ENCODE measurements around the gene NONO.
"Not testable (repeated sequence)": the region's sequence is repeated elsewhere in the genome, so short reads cannot be mapped to it uniquely, and the experiment has no call there.

Gene NONO

DNA sequence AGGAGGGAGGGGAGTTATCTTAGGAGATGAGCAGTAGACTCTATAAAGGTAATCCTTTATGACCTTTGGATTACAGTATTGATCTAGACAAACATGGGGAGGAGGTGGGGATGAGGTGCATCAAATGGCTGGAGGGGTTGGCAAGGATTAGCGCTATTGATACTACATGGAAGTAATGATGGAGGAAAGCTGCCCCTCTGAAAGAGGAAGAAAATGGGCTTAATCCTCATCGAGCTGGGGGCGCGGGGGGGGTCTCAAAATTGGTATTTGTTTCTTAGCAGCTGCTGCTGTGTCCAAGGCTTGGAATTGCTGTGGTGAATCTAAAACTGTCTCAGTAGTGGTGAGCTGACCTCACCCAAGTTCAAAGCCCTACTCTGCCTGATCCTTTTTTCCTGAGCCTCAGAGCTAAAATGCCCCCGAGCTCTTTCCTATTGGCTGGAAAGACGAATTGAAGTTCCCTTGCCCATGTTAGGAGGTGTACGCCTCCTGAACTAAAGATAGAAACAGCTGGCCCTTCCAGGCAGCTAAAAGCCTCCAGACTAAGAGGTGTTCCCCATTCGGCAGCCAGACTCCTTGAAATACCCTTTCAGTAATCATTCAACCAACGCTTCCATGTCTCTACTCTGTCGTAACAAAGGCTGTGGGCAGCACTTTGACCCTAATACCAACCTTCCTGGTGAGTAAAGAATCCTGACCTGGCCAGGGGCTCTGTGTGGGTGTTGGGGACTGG, 17.9 kb downstream of the NONO start, which contains the start of gene ITGB1BP2:
Gene ITGB1BP2, plus strand, starts transcription at position 556 of the 730 bp plus-strand sequence. Its CDS starts 57 bp downstream, at position 613.
- no peak within 1 kb of the TSS for H3K4me3 ChIP-seq (ENCODE audit: low read length)
- no peak for TF ChIP-seq ZNF274 (IDR thresholded peaks at IDR 0.05; ENCODE audit: low read depth, low read length)

DNA sequence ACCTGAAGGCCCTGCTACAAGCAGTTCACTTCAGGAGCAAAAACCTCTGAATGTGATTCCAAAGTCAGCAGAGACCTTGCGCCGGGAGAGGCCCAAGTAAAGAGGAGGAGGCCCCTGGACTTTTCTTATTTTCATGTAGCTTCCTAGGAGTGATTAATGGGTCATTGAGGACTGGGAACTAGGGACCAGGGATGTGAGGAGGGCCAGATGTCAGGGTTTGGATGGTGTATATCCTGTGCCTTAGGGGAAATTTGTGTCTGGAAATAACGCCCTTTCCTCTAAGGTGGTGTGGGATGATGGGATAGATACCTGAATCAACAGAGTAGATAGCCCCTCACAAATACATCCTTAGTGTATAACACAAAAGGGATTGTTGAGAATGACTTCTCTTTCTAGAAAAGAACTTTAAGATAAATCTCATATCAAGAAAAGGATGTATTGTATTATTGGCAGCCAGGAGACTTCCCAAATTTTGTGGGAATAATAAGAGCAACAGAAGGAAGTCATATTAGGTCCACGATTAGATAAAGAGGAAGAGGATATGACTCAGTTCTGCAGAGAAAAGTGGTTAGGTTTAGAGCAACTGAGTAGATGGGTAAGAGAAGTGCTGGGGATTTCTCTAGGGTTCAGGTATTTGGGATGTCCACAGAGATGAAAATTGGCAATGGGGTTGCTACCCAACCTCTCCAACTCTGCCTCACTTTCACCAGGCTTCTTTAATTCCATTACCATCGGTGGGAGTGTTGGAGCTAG, 19.2 kb downstream of the NONO start:
- H3K4me3 ChIP-seq (ENCODE audit: low read length): no peak overlapping the region
- no peak for TF ChIP-seq ZNF274 (IDR thresholded peaks at IDR 0.05; ENCODE audit: low read depth, low read length)

DNA sequence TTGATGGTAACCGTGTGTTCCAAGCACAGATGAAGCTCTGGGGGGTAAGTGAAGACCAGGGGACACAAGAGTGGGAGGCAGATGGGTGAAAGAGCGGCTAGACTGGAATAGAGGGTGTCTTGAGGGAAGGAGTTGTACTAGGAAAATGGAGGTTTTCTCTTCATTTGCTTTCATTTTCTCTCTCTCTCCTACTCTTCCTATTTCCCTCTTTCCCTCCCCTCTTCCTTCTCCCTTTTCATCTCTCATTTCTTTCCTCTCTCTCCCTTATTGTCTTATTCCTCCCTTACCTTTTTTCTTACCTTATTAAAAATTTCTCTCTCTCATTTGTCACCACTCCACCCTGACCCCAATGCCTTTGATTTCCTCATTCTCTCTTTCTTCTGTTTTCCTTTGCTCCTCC, 21.1 kb downstream of the NONO start:
- no peak overlapping the region for H3K4me3 ChIP-seq (ENCODE audit: low read length)
- TF ChIP-seq ZNF274 (IDR thresholded peaks at IDR 0.05; ENCODE audit: low read depth, low read length): no peak

DNA sequence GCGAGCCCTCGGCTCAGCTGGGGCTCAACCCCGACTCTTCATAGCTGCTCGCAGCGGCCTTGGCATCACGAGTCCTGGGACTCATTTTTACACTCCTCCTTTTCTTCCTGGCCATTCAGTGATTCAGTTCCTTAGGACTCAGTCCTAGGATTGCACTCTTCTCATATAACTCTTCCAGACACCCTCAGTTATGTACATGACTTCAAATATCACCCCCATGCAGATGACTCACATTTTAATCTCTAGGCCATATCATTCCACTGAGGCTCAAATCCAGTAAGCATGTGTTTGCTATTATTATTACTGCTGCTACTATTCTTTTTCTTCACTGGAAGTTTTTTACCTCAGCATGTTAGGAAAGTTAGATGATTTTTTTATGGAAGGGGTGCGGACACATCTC, 32.5 kb downstream of the NONO start:
- no peak for TF ChIP-seq ZNF274 (IDR thresholded peaks at IDR 0.05; ENCODE audit: low read depth, low read length)
- H3K4me3 ChIP-seq (ENCODE audit: low read length): no peak overlapping the region

DNA sequence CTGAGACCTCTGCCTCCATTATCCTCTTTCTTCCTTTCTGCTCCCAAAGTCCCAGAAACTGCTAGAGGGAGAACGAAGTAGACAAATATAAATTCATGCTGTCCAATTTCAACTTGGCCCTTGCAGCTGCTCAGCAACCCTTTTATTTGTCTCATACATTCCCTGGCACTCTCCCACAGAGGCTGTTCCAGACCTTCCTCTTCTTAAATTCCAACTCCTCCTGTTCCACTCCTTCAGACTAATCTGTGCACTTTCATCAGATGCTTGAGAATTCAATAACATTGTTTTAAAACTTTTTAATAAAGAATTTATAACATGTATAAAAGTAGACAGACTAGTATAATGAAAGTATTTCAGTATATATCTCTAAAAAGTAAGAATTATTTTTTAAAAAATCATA, 33.5 kb downstream of the NONO start:
- not testable (repeated sequence) for H3K4me3 ChIP-seq (ENCODE audit: low read length)

DNA sequence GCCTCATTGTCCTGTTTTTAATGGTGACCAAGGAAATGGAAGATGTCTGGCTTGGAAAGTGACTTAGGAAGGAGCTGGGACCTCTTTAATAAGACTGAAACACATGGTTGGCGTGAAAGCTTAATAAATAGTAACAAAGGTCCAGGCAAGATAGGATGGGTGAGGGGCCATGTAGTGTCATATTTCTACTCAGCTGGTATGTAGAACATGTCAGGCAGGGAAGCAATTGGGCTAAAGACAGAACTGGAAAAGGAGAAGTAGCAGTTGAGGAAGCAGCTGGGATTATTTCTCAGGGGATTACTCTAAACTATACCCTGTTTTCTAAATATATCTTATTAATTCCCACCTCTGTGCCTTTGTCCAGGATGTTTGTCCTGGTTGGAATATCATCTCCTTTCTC, 36.7 kb downstream of the NONO start:
- TF ChIP-seq ZNF274 (IDR thresholded peaks at IDR 0.05; ENCODE audit: low read depth, low read length): no peak
- no peak overlapping the region for H3K4me3 ChIP-seq (ENCODE audit: low read length)

DNA sequence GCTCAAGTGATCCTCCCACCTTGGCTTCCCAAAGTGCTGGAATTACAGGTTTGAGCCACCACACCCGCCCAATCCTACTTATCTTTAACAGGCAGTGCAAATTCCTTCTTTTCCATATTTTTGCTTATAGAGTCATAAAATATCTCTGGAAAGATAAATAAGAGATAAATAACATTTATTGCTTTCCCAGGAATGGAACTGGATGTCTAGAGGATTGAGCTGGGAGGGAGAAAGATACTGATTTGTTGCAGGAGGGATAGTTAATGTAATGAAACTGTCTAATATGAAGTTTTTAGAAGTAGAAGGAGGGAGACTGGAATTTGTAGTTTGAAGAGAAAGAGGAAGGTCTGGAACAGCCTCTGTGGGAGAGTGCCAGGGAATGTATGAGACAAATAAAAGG, 38.3 kb downstream of the NONO start:
- no peak for TF ChIP-seq ZNF274 (IDR thresholded peaks at IDR 0.05; ENCODE audit: low read depth, low read length)
- no peak overlapping the region for H3K4me3 ChIP-seq (ENCODE audit: low read length)

DNA sequence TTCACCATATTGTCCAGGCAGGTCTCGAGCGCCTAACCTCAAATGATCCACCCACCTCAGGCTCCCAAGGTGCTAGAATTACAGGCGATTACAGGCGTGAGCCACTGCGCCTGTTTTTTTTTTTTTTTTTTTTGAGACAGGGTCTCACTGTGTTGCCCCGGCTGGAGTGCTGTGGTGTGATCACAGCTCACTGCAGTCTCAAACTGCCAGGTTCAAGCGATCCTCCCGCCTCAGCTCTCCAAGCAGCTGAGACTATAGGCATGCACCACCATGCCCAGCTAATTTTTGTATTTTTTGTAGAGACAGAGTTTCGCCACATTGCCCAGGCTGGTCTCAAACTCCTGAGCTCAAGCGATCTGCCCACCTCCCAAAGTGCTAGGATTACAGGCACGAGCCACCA, 41.0 kb downstream of the NONO start:
- H3K4me3 ChIP-seq (ENCODE audit: low read length): not testable (repeated sequence)

DNA sequence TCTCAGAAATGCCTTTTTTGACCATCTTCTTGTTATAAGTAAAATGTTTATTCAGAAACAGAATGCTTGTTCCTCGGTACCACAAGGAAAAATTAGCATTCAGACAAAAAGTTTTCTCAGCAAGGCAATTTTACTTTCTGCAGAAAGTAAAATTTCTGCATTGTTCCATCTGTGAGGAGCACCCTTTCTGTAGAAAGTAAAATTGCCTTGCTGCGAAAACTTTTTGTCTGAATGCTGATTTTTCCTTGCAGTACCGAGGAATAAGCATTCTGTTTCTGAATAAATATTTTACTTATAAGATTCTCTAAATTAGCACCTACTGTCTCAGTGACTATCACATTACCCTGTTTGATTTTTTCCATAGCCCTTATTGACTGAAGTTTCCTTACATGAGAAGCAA, 43.0 kb downstream of the NONO start:
- H3K4me3 ChIP-seq (ENCODE audit: low read length): no peak overlapping the region
- TF ChIP-seq ZNF274 (IDR thresholded peaks at IDR 0.05; ENCODE audit: low read depth, low read length): no peak

DNA sequence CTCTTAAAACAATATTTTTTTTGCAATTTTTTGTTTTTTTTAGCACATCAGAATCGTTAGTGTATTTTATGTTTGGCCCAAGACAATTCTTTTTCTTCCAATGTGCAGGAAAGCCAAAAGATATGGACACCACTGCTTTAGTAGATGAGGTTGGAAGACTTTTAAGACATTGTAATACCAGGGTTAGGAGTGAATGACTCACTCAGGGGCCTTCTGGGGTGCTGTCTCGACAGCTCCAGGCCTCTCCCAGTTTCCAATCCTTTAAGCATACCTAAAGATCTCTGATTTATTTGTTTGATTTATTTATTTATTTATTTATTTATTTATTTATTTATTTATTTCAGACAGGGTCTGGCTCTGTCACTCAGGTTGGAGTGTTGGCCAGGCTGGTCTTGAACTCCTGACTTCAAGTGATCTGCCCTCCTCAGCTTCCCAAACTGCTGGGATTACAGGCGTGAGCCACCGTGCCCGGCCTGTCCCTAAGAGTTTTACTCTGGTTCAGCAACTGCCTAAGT, 65.8 kb downstream of the NONO start:
- H3K4me3 ChIP-seq (ENCODE audit: low read length): not testable (repeated sequence)

DNA sequence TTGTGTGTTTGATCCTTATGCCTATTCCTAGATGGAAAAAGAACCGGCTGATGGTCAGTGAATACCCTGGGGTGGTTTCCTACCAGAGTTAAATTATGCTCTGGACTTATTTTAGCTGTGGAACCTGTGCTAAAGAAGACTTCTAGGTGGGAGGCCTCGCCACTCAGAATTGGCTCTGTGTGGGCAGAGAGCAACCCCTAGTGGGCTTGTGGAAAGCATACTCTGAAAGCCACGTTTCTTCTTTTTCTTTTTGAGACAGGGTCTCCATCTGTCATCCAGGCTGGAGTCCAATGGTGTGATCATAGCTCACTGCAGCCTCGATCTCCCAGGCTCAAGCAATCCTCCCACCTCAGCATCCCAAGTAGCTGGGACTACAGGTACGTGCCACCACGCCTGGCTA, 66.4 kb downstream of the NONO start:
- H3K4me3 ChIP-seq (ENCODE audit: low read length): not testable (repeated sequence)

All from GM08714 (cell line).